HG03575 (cell line): Measurements from ENCODE around the gene CCDC197.

Source experiments
- ATAC-seq: cut with Tn5 transposase; IDR thresholded peaks from one replicate; pipeline ENCODE4 v1.9.1; 2021; ENCODE audit not compliant: unreplicated experiment, insufficient number of reproducible peaks, low FRiP score; ENCODE audit errors: extremely low read depth

Gene CCDC197

DNA sequence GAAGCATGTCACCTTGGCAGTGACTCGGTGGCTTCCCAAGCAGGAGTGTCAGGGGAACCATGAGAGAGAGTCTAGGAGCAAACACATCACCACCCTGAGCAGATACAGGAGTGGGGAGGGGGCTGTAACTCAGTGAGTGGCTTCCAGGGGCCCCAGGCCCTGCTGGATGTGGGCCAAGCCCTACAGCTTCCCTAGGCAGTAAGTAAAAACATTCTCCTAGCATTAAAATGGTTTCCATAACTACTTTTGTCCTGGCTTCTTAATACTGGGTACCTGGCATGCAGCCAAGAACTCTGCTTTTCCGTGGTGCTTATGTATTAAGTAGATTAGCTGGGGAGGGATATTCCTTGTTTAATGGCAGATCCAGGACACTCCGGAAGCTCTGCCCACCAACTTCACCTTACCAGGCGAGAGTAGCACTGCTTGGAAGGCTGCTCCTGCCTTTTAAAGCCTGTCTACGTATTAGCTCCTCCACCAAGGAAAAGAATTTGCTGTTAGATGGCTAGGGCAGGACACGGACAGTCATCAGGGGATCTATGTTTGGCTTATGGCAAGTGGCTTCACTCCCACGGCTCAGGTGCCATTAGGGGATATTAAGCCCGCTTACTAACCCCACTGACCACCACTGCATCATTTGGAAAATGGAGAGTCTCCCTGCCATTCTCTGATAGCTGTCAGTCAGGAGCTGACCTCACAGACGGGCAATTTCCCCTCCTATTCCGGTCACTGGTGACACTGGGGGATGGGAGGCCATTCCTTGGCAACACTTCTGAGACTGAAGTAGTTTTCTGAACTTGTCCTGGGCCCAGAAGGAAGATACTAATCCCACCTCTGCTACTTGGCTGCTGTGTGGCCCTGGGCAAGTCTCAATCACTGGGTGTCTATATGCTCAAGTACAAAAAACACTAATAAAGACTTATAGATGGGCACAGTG, 51.9 kb downstream of the CCDC197 start:
- ATAC-seq: no peak

DNA sequence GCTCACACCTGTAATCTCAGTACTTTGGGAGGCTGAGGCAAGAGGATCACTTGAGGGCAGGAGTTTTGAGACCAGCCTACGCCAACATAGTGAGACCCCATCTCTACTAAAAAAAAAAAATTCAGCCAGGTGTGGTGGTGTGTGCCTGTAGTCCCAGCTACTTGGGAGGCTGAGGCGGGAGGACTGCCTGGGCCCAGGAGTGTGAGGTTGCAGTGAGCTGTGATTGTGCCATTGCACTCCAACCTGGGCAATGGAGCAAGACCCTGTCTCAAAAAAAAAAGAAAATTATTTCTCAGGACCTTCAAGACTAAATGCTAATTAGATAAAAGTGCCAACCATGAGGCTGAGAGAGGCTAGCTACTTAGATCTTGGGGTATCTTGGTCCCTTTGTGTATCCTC, 52.5 kb downstream of the CCDC197 start:
- ATAC-seq: no peak

DNA sequence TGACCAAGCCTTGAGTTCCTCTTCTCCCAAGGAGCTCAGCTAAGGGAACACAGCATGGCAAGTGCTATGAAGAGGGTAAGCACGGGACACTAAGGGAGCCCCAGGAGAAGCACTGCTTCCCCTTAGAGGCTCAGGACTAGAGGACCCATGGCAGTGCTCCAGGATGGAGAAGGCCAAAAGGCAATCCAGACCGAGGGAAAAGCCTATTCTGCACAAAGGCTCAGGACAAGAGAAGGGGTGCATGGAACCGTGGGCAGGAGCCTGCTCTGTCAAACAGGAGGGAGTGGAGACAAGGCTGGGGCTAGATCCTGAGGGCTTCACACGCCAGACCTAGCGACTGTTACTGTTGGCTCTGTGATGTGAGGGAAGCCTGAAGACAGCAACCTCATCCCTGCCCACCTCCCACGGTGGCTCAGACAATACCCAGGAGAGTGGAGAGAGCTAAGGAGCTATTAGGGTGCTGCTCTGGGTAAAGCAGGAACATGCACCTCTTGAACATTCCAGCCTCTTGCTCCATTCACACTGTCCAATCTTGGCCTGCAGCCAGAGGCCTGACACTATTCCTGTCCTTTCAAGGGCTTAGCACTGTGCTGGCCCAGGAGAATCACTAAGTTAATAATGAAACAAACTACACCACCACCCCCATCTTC, 53.3 kb downstream of the CCDC197 start:
- ATAC-seq: no peak

DNA sequence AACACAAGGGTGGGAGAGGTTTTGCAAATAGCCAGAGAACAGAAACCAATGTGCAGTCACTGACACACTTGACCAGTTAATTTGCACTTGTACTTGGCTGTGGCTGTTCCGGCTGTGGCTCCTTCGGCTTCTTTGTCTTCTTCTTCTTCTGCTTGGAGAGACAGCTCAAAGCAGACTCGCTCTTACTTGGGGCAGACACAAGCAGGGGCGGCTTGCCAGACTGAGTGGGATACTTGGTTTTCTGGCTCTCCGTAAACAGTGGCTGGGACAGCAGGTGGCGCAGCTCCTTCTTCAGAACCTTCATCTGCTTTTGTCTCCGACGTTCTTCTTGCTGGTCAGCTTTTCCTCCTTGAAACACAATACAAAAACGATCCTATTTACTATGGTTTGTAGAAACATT, 54.0 kb downstream of the CCDC197 start:
- no peak for ATAC-seq

DNA sequence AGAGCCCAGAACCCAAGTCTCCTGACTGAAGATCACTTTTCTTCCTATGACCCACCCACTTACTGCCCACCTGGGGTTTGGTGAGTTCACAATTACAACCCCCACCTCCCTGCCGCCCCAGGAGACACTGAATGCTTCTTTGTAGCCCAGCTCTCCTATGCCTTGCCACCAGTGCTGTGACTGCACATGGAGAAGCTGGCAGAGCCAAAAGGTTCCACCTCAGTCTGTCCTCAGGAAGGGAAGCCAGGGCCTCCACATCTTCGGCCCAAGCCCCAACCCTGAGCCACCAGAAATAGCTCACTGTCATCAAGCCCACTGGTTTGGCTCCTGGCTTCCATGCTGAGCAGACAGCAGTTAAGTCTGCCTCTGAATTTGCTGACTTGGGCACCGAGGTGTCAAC, 54.7 kb downstream of the CCDC197 start:
- ATAC-seq: no peak

DNA sequence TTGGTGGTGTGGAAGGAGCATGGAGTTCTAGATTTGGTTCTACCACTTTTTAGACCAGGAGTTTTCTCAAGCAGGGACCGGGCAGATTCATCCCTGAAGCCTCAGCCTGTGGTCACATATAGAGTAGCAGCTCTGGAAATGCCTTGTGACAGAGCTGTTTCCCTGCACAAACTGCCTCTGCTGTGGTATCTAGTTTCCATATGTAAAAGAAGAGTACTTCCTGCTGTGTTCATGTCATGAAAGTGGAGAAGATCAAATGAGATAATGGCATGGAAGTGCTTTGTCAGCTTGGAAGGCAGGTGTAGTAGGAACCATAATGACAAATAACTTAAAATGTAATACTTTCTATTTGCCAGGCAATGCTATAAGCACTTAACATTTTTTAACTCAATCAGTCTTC, 55.1 kb downstream of the CCDC197 start:
- no peak for ATAC-seq

DNA sequence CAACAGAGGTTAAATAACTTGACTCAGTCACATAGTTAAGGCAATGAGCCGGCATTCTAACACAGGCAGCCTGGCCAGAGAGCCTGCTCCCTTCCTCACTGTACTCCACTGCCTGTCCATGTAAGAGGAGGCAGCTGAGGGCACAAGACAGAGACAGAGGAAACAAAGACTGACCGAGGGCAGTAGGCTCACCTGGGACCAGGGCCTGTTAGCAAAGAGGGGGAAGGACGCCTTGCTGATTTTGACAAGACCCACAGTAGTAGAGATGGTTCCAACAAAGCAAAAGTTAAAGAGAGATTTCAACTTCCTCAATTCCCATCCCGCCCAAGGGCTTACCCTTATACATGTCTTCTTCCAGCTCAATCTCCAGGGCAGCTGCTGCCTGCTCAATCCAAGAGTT, 55.6 kb downstream of the CCDC197 start:
- ATAC-seq: no peak

DNA sequence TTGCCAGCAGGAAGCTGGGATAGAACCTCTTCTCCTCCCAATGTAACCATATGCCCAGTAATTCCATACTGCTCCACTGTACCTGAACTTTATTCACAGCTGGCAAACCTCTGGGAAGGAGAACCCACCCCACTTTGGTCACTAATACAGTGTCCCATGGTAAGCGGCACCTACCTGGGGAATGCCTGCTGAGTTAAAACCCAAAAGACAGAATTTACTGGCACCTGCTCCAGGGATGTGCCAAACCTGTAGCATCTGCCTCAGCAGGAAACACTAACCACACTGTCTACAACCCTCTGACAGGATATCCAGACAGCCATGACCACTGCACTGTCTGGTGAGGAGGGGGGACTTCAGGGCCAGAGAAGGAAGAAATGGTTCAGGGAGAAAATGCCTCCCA, 57.3 kb downstream of the CCDC197 start:
- no peak for ATAC-seq

DNA sequence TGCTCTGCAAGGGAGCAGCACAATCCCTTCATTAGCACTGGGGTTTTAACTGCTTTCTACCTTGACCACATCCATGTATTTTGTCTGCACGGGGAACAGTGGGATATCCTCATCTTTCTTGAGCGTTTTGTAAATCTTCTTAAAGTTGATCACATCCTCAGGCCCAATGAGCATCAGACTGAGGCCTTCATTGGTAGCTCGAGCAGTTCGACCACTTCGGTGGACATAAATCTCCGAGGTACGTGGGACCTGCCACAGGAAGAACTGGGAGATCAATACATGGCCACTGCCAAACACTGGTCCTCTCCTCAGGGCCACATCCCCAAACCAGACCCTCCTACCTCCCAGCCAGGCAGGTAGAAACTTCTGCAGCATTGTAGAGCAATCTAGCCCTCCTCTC, 57.8 kb downstream of the CCDC197 start:
- ATAC-seq: no peak

DNA sequence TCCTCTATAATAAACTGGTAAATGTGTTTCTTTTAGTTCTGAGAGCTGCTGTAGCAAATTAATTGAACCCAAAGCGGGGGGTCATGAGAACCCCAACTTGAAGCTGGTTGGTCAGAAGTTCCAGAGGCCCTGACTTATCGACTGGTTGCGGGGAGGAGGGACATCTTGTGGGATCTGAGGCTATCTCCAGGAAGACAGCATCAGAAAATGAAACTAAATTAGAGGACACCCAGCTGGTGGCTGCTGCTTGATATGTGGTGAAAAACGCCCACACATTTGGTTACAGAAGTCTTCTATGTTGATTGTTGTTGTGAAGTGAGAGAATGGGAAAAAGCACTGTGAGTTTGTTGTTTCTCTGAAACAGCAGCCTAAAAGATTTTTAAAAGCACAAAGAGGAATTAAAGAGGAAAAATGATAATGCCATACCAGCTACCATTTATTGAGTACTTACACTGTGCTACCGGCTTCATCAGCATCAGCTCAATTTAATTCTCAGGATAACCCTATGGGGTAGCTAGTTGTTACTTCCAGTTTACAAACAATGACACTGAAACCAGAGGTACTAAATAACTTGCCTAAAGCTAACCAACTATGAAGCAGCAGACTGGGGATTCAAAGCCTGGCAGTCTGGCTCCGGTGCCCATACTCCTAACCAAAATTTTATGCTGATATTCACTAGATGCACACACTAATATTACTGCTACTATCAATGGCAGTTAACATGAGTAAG, 59.6 kb downstream of the CCDC197 start:
- no peak for ATAC-seq

DNA sequence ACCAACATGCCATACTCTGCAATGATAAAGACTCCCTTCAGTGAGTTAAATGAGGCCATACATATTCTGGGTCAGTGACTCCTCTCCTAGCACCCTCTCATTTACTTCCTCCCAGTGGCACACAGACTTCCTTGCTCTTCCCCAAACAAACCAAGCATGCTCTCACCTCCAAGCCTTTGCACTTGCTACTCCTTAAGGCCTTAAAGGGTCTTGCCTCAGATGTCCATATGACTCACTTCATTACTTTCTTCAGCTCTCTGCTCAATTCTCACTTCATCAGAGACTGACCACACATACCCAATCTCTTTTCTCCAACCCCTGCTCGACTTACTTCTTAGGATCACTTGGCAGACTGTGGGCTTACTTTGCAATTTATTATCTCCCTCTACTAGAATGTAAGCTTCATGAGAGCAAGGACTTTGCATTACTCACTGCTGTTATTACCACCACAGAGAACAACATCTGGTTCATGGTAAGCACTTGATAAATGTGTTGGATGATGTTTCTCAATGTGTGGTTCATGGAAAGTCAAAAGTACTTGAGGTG, 61.1 kb downstream of the CCDC197 start:
- ATAC-seq: no peak
